ENCODE measurements around the gene MARCHF3.

DNA sequence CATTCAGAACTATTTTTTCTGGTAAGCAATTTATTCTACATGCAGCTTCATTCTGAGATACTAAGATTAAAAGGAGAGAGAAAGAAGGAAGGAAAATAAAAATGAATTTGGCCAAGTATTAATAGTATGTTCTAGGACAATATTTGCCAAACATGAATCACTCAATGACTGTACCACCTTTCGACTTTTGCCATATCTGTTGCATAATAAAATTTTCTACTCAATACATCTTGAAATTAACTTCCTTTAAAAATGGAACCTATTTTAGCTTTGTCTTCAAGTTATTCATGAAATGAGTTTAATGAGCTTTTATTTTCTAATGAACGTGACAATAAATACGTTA lies 111.8 kb downstream of the MARCHF3 start:
- TF ChIP-seq POLR2A (IDR thresholded peaks at IDR 0.05; ENCODE audit: low read depth, low read length): no peak
- TF ChIP-seq TAF1 (IDR thresholded peaks at IDR 0.05; ENCODE audit: borderline replicate concordance, low read depth, low read length): no peak
- TF ChIP-seq POLR2AphosphoS5 (IDR thresholded peaks at IDR 0.05; ENCODE audit: low read depth, low read length): no peak

Data from GM12892 (cell line).